ENCODE measurements around the gene HNRNPCL2.
"Not testable (repeated sequence)": the region's sequence is repeated elsewhere in the genome, so short reads cannot be mapped to it uniquely, and the experiment has no call there.

Gene HNRNPCL2

GRCh38 chr1:13116754-13117153 is at the start of gene HNRNPCL2:
Gene HNRNPCL2, minus strand, starts transcription at chr1:13116854. Its CDS starts 454 bp downstream, at chr1:13116400.
- not testable (repeated sequence) for DNase-seq (ENCODE audit: low spot score)

- not testable (repeated sequence) for DNase-seq (ENCODE audit: low spot score)
Observed at GRCh38 chr1:13165531-13165930, 48.9 kb upstream of the HNRNPCL2 start, which contains the start of gene HNRNPCL4. Gene HNRNPCL4, minus strand, starts transcription at chr1:13165631. Its CDS starts 164 bp downstream, at chr1:13165467.

- DNase-seq (ENCODE audit: low spot score) = not testable (repeated sequence)
Observed at GRCh38 chr1:13155909-13156308, 39.3 kb upstream of the HNRNPCL2 start, which contains the start of gene PRAMEF26. Gene PRAMEF26, minus strand, starts transcription at chr1:13156009. Its CDS starts 2,914 bp downstream, at chr1:13153095.

GRCh38 chr1:13070474-13070873 is 46.2 kb downstream of the HNRNPCL2 start, which contains the start of gene PRAMEF25:
Gene PRAMEF25, plus strand, starts transcription at chr1:13070774. Its CDS starts 2,920 bp downstream, at chr1:13073694.
- not testable (repeated sequence) for DNase-seq (ENCODE audit: low spot score)

Data from CD4-positive, alpha-beta T cell treated with Interleukin-6 at 100 ng/mL for 8 hours (primary cell).